Liver (tissue), 2 donors: ENCODE data around the gene FAM83C.

Experiments
- YY1 ChIP-seq: IDR thresholded peaks from 2 replicates; pipeline ENCODE4 v1.6.1; 2016; ENCODE audit warnings: antibody characterized with exemption, mild to moderate bottlenecking
- TF ChIP-seq, protein P1 (sequence below): fragments of 150-350 bp; IDR thresholded peaks from 2 replicates; pipeline ENCODE4 v1.5.1; 2017; ENCODE audit warnings: improper control_type of control experiment, low read depth, low read length; ENCODE audit not compliant: missing input control
- donor health status: healthy.

DNA sequence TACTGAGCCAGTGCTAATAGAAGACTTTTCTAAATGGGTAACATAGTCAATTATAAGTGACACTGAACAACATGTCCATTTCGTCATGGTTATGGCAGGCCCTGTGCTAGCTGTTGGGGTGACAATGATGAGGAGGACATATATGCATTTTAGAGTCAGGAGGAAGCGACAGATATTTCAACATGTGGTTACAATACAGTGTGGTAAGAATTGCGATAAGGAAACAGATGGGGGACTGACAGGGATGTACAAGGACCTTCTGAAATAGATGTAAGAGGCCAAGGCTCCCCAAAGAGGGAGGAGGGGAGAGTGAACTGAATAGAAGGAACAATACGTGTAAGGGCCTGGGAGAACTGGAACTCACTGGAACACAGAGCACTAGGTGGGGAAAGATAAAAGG lies 54.1 kb downstream of the FAM83C start:
- TF ChIP-seq, protein P1, sequence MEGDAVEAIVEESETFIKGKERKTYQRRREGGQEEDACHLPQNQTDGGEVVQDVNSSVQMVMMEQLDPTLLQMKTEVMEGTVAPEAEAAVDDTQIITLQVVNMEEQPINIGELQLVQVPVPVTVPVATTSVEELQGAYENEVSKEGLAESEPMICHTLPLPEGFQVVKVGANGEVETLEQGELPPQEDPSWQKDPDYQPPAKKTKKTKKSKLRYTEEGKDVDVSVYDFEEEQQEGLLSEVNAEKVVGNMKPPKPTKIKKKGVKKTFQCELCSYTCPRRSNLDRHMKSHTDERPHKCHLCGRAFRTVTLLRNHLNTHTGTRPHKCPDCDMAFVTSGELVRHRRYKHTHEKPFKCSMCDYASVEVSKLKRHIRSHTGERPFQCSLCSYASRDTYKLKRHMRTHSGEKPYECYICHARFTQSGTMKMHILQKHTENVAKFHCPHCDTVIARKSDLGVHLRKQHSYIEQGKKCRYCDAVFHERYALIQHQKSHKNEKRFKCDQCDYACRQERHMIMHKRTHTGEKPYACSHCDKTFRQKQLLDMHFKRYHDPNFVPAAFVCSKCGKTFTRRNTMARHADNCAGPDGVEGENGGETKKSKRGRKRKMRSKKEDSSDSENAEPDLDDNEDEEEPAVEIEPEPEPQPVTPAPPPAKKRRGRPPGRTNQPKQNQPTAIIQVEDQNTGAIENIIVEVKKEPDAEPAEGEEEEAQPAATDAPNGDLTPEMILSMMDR, result no peak
- no peak for TF ChIP-seq YY1
